GM12872 (cell line): Measurements from ENCODE around the gene ENOX1.

ENCODE experiments used
- CTCF ChIP-seq: IDR thresholded peaks from 3 replicates; pipeline ENCODE4 v1.5.1; 2011; ENCODE audit warnings: low read depth, mild to moderate bottlenecking, low read length, moderate library complexity; ENCODE audit not compliant: insufficient read depth

Gene ENOX1

GRCh38 chr13:43328907-43329306 lies 457.9 kb downstream of the ENOX1 start:
- no peak for TF ChIP-seq CTCF

GRCh38 chr13:43326100-43326499 lies 460.7 kb downstream of the ENOX1 start:
- no peak for TF ChIP-seq CTCF

GRCh38 chr13:43325636-43326035 lies 461.1 kb downstream of the ENOX1 start:
- TF ChIP-seq CTCF = no peak

- no peak for TF ChIP-seq CTCF
Measured at GRCh38 chr13:43324129-43324528, 462.6 kb downstream of the ENOX1 start.

GRCh38 chr13:43319617-43320444 lies 466.9 kb downstream of the ENOX1 start:
- no peak for TF ChIP-seq CTCF

GRCh38 chr13:43316946-43317353 lies 469.8 kb downstream of the ENOX1 start:
- no peak for TF ChIP-seq CTCF

- no peak for TF ChIP-seq CTCF
Measured at GRCh38 chr13:43316281-43316680, 470.5 kb downstream of the ENOX1 start.
